ENCODE data around the gene NAT14.
A peak's percentile ranks its signal among the peaks of the same experiment; 100 is the strongest.

NAT14 gene

DNA sequence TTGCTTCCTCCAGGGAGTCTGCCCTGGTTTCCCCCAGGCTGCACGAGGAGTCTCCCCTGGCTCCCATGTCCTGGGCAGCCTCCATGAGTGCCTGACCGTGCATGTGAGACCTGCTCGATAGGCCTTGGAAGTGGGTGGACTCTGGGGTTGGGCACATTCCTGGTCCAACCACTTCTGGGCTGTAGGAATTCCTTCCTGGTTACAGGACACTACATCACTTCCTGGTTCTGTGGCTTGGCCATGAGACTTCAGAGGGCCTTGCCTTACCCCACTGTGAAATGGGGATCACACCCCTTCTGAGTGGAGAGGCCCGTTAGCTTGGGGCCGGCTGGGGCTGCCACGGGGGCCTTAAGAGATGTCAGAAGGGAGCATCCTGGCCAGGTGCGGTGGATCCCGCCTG lies 12.5 kb upstream of the NAT14 start:
- no peak for DNase-seq

DNA sequence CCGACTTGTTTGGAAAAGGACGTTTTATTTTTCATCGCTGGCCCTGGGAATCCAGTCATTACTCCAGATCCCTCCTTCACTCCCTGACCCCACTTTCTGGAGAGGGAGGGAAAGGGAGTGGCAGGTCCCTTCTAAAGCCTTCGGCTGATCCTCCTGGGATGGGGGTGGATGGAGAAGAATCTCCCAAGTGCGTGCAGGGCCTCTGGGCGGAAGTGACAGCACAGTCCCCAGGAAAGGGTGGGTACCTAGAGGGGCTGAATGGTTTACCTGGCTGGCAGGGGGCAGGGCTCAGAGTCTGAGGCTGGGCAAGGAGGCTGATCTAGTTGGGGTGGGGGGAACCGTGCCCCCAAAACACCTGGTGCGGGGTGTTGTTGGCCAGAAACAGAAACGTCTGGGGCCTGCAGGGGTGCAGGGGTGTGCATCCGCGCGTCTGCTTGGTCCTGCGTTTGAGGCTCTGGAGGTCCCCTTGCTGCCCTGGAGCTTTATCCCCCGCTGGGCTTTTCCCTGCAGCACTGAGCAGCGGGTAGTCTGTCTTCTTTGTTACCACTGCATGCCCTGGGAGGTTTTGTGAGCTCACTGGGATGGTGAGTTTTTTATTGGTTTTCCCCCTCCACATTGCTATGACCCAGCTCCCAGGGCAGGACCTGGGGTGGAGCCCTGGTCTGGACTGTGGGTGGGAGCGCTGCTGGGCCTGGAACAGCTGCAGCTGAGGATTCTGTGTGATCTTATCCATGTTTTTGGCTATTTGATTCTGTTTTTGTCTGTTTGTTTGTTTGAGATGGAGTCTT lies 11.6 kb upstream of the NAT14 start:
- no peak for DNase-seq

DNA sequence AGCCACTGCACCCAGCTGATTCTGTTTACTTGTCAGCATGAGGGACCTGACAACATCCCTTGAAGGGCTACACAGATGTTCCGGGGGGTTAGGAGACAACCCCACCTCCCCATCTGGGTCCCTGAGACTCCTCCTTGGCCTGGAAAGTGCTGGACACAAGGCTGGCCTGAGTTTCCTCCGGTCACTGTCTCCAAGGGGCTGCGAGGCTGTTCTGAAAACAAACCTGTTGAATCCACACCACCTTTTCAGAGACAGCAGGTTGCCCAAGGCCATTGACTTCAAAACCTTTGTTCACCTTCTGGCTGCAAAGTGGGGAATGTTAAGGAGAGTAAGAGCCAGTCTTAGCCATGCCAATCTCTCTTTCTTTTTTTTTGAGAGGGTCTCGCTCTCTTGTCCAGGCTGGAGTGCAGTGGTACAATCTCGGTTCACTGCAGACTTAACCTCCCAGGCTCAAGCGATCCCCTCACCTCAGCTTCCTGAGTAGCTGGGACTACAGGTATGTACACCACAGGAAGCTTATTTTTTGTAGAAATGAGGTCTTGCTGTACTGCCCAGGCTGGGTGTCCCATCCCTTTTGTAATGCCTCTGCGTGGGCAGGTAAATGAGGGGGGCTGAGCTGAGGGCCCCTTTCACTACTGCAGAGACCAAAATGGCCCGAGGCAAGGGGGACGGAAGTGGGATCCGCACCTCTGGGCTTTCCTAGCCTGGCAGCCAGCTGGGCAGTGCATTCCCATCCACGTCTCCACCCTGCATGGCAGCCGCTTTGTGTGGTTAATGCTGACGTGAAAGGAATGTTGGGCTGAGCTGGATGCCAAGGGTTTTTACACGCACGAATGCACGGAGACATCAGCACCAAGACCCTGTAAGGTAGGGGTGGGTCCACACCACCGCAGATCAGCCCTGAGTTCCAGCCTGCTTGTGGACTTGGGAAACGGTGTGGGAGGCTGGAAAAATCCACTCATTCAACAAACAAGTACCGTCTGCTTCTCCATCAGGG lies 10.4 kb upstream of the NAT14 start:
- no peak for DNase-seq

DNA sequence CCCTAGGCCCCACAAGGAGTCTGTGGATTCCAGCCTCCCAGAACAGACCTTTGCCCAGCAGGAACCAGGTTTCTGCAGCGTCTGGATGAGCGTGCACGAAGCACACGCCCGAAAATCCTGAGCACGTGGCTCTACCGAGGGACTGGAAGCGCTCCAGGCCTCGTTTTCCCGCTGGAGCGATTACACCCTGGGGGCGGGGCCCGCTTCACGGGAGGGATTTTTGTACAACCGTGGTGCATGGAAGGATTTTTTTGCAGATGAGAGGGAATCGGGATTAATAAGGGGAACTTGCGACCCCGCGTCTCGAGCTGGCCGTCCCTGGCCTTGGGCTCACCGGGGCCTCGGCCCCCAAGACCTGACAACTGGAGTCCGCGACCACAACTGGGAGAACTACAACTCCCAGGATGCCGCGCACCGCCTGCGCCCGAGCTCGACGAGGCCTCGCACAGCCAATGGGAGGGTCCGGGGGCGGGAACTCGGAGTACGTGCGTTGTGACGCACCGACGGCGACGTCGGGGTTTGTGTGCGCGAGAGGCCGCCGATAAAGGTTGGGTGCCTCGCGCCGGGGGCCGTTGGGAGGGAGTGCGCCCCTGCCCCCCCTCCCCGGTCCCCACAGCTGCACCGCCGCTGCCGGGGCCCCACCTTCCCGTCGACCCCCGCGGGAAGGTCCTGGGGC lies 8.8 kb upstream of the NAT14 start, which contains the start of gene ZNF628:
ZNF628 (plus strand) TSS at position 518 of the 676 bp plus-strand sequence. CDS start 3,294 bp downstream, outside the sequence.
- peak; percentile 98 for DNase-seq

DNA sequence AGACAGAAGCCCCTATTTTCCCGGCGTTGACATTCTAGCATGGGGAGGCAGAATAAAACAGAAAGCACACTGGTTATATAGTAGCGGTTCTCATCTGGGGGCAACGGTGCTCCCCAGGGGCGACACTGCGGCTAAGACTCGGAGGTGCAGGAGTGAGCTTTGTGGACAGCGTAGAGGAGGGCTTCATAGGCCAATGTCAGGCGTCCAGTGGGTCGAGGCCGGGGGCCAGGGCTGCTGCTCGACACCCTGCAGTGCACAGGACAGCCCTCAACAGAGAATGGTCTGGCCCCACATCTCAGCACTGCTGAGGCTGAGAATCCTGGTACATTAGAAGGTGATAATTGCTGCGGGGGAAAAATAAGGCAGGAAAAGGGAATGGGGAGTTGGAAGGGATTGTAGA lies 7.1 kb upstream of the NAT14 start:
- DNase-seq: no peak

DNA sequence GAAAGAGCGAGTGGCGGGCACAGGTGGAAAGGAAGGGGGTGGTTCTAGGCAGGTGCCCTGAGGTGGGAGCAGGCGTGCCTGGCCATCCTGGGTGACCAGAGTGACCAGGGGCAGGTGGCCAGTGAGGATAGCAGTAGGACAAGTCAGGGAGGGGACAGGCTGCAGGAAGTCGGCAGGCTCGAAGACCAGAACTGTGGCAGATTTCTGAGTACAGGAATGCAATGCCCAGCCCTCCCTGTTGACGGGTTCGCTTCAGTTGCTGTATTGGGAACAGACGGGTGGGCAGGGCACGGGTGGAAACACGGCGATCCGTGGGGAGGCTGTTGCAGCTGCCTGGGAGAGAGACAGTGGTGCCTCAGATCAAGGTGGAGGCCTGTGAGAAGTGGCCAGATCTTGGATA lies 6.6 kb upstream of the NAT14 start:
- DNase-seq: no peak

DNA sequence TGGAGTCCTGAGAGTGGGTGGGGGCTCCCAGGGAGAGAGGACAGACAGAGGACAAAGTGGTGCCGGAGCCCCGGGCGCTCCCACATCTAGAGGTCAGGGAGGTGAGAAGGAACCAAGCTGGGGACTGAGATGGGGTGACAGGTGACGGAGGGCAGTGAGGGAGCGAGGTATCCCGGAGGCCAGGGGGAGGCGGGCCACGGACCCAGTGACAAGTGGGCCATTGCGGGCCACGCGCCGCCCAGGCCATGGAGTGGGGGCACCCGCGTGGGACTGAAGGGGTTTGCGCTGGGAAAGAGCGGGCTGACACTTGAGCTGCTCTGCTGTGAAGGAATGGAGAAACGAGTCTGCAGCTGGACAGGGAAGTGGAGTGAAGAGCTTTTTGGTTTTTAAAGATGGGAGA lies 5.9 kb upstream of the NAT14 start:
- DNase-seq: no peak

DNA sequence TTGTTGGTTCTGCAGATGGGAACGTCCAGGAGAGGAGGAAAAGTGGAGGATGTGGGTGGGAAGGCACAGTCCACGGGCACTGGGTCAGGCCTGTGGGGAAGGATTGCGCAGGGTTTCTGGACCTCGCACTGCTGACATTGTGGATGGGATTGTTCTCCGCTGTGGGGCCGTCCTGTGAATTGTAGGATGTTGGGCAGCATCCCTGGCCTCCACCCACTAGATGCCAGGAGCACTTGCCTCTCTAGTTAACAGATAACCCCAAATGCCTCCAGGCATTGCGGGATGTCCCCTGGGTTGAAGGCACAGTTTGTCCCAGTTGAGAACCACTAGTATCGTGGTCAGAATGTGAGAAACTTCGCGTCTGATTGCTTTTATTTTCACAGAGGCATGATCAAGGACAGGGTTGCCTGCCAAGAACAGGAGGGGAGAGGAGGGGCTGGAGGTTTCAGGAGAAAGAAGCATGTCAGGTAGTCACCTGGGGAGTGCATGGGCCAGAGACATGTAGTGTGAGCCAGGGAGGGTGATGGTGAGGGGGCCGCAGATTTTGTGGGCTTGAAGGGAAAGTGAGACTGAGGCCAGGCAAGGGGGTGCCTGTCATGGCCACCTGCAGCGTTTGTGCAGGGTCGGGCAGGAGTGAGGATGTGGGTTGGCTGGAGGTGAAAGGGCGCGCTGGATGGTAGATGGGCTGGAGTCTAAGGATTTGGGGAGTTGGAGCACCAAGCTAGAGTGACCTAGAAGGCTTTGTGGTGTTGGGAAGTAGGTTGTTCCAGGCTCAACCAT lies 5.3 kb upstream of the NAT14 start:
- DNase-seq: no peak

DNA sequence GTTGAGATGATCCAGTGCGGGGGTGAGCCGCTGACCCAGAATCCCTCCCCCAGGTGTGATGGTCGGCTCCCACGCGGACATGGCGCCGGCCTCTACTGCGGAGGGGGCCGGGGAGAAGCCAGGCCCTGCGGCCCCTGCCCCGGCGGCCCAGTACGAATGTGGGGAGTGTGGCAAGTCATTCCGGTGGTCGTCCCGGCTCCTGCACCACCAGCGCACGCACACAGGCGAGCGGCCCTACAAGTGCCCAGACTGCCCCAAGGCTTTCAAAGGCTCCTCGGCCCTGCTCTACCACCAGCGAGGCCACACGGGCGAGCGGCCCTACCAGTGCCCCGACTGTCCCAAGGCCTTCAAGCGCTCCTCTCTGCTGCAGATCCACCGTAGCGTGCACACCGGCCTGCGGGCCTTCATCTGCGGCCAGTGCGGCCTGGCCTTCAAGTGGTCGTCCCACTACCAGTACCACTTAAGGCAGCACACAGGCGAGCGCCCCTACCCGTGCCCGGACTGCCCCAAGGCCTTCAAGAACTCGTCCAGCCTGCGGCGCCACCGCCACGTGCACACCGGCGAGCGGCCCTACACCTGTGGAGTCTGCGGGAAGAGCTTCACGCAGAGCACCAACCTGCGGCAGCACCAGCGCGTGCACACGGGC lies 3.7 kb upstream of the NAT14 start:
- no peak for DNase-seq

DNA sequence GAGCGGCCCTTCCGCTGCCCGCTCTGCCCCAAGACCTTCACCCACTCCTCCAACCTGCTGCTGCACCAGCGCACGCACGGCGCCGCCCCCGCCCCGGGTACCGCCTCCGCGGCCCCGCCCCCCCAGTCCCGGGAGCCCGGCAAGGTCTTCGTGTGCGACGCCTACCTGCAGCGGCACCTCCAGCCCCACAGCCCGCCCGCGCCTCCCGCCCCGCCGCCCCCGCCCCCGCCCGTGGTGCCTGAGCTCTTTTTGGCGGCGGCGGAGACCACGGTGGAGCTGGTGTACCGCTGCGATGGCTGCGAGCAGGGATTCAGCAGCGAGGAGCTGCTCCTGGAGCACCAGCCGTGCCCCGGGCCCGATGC lies 3.2 kb upstream of the NAT14 start:
- DNase-seq: no peak

DNA sequence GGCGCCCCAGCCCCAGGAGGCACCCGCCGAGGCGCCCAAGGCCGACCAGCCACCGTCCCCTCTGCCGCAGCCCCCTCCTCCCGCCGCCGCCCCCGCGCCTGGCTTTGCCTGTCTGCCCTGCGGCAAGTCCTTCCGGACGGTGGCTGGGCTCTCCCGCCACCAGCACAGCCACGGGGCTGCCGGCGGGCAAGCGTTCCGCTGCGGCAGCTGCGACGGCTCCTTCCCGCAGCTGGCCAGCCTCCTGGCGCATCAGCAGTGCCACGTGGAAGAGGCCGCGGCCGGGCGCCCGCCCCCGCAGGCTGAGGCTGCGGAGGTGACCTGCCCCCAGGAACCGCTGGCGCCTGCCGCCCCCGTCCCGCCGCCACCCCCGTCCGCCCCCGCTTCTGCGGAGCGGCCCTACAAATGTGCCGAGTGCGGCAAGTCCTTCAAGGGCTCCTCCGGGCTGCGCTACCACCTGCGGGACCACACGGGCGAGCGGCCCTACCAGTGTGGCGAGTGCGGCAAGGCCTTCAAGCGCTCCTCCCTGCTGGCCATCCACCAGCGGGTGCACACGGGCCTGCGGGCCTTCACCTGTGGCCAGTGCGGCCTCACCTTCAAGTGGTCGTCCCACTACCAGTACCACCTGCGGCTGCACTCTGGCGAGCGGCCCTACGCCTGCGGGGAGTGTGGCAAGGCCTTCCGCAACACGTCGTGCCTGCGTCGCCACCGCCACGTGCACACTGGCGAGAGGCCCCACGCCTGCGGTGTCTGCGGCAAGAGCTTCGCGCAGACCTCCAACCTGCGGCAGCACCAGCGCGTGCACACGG lies 2.6 kb upstream of the NAT14 start:
- DNase-seq: no peak

DNA sequence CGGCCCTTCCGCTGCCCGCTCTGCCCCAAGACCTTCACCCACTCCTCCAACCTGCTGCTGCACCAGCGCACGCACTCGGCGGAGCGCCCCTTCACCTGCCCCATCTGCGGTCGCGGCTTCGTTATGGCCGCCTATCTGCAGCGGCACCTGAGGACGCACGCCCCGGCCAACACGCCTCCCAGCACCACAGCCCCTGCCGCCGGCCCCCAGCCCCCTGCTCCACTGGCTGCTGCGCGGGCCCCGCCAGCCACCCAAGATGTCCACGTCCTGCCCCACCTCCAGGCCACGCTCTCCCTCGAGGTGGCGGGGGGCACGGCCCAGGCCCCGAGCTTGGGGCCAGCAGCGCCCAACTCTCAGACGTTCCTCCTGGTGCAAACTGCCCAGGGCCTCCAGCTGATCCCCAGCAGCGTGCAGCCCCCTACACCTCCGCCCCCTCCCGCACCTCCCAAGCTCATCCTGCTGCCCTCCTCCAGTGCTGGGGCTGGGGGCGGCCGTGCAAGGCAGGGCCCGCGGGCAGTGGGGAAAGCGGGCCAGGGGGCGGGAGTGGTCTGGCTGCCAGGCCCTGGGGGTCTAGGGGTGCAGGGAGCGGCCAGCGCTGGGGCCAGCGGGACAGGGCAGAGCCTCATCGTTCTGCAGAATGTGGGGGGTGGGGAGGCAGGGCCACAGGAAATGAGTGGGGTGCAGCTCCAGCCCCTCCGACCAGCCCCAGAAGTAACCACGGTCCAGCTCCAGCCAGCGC lies 1.9 kb upstream of the NAT14 start:
- no peak for DNase-seq

DNA sequence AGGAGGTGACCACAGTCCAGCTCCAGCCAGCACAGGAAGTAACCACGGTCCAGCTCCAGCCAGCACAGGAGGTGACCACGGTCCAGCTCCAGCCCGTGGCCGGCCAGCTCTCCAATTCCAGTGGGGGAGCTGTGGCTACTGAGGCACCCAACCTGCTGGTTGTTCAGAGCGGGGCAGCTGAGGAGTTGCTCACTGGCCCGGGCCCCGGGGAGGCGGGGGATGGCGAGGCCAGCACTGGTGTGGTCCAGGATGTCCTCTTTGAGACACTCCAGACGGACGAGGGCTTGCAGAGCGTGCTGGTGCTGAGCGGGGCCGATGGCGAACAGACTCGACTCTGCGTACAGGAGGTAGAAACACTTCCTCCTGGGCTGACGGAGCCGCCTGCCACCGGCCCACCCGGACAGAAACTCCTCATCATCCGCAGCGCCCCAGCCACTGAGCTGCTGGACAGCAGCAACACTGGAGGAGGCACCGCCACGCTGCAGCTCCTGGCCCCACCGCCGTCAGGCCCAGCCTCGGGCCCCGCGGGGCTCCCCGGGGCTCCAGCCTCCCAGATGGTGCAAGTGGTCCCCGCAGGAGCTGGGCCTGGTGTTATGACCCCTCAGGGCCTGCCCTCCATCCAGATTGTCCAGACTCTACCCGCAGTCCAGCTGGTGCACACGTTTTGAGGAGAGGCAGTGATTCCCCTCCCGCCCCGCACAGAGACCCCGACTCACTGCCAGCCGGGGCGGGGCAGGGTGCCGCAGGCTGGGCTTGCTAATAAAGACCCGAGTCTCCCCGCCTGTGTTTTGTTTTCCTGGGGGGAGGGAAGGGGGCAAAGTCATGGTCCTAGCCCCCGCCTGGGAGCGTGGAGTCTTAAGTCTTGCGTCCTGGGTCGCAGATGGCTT lies 1.0 kb upstream of the NAT14 start:
- DNase-seq: no peak

DNA sequence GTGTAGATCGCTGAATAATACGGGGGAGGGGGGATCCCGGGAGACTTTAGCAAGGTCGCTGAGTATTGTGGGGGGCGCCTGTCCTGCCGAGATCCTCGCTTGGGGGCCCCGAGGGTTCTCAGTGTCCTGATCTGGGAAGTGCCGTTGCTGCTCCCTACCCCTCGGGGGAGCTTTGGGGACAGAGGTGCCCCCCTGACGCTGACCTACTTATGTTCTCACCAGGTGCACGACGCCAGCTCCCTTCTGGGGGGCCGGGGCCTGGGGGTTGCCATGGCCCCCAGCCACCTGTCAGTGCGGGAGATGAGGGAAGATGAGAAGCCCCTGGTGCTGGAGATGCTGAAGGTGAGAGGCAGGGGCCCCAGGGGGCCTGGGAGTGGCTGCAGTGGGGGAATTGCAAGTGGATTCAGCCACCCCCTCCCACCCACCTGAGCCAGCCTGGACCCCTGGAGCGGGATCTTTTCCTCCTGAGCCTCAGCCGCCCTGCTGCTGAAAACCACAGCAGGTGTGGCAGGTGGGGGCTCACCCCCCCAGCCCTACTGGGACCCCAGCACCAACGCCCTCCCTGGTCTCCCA lies 537 bp downstream of the NAT14 start:
- DNase-seq: no peak

DNA sequence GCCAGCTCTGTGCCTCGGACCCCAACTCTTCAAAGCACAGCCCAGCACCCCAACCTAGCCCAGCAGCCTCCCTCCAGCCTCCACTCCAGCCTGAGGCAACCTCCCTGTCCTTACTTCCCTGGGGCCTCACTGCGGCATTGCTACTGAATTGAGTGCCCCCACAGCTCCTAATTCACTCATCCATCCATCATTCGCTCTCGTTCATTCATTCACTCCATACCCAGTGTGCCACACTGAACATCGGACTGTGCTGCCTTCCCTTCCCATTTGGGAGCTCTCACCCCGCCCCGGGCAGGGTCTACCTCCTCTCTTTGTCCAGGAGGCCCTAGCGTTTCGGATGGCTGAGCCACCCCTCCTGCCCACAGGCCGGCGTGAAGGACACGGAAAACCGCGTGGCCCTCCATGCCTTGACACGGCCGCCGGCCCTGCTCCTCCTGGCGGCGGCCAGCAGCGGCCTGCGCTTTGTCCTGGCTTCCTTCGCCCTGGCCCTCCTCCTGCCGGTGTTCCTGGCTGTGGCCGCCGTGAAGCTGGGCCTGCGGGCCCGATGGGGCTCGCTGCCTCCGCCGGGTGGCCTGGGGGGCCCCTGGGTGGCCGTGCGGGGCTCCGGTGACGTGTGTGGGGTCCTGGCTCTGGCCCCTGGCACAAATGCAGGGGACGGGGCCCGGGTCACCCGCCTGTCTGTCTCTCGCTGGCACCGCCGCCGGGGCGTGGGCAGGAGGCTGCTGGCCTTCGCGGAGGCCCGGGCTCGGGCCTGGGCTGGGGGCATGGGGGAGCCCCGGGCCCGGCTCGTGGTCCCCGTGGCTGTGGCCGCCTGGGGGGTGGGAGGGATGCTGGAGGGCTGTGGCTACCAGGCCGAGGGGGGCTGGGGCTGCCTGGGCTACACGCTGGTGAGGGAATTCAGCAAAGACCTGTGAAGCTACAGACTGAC lies 1.3 kb downstream of the NAT14 start:
- DNase-seq: no peak

DNA sequence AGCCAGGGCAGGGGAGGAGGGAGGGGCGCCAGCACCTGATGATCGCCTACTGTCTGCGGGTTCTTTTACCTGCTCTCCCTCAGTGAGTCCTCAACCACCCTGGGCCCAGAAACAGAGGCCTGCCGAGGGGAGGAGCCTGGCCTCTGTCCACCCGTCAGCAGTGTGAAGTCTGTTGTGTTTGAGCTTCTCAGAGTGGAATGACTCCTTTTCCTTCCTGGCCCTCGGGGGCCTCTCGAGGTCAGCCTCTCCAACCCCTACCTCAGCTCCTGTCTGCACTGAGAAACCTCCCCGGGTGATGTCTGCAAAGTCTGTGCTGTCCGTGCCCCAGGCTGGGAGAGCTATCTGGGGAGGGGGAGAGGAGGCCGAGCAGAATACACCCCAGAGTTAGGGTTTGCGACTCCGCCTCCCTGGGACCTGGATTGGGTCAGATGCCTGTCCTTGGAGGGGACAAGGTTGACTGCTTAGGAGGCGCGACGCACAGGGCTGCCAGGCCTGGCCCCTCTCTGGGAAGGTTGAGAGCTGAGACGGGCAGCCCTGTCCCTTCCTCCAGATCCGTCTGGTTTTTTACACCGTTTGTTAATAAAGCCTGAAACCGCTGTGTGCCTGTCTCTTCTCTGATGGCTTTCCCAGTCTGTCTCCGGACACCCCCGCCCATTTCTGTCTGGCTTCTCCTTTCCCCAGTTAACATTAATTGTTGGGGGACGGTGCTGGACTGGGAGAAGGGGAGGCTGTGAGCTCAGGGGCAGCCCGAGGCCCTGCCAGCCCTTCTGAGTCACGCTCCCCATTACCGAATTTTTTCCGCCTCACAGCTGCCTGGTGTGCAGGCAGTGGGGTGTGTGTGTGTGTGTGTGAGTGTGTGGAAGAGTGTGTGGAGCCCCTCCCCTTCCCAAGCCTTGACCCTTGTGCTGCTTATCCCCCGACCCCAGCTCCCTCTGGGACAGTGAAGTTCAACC lies 2.3 kb downstream of the NAT14 start:
- no peak for DNase-seq
